OCI-M1 (cell line): ENCODE measurements around the gene ZBTB39.
"Not testable (repeated sequence)": the region's sequence is repeated elsewhere in the genome, so short reads cannot be mapped to it uniquely, and the experiment has no call there.

Experiments used
- DNase-seq: peaks from one replicate; lab custom pipeline; 2025; lab: John Stamatoyannopoulos, UW

Gene ZBTB39

GRCh38 chr12:57005980-57006808 lies at the start of gene ZBTB39:
Gene ZBTB39 (minus strand): TSS chr12:57006546. CDS start chr12:57004917, 1,629 bp downstream.
- peak; percentile 72 for DNase-seq

GRCh38 chr12:57055824-57056223 lies 49.5 kb upstream of the ZBTB39 start:
- peak; percentile 25 for DNase-seq

- not testable (repeated sequence) for DNase-seq
Measured at GRCh38 chr12:57053901-57054300, 47.6 kb upstream of the ZBTB39 start.

- not testable (repeated sequence) for DNase-seq
Measured at GRCh38 chr12:57053146-57053545, 46.8 kb upstream of the ZBTB39 start.

GRCh38 chr12:57051011-57051410 lies 44.7 kb upstream of the ZBTB39 start:
- no peak for DNase-seq

GRCh38 chr12:57049890-57050289 lies 43.5 kb upstream of the ZBTB39 start, which contains the start of gene MYO1A:
Gene MYO1A (minus strand): TSS chr12:57050129. CDS start chr12:57048323, 1,806 bp downstream.
- no peak for DNase-seq

- no peak for DNase-seq
Measured at GRCh38 chr12:57049119-57049446, 42.7 kb upstream of the ZBTB39 start.

- DNase-seq: no peak
Measured at GRCh38 chr12:57048423-57049118, 42.2 kb upstream of the ZBTB39 start.

- no peak for DNase-seq
Measured at GRCh38 chr12:57047981-57048380, 41.6 kb upstream of the ZBTB39 start.

- no peak for DNase-seq
Measured at GRCh38 chr12:57046947-57047890, 40.9 kb upstream of the ZBTB39 start.

- DNase-seq: no peak
Measured at GRCh38 chr12:57046086-57046791, 39.9 kb upstream of the ZBTB39 start.

- no peak for DNase-seq
Measured at GRCh38 chr12:57044889-57045288, 38.5 kb upstream of the ZBTB39 start.

GRCh38 chr12:57044468-57044867 lies 38.1 kb upstream of the ZBTB39 start:
- DNase-seq: no peak

- no peak for DNase-seq
Measured at GRCh38 chr12:57042695-57043094, 36.3 kb upstream of the ZBTB39 start.

- no peak for DNase-seq
Measured at GRCh38 chr12:57040750-57041149, 34.4 kb upstream of the ZBTB39 start.

GRCh38 chr12:57040211-57040610 lies 33.9 kb upstream of the ZBTB39 start:
- DNase-seq: no peak

GRCh38 chr12:57039016-57039798 lies 32.9 kb upstream of the ZBTB39 start:
- peak; percentile 68 for DNase-seq

GRCh38 chr12:57037264-57037663 lies 30.9 kb upstream of the ZBTB39 start:
- DNase-seq: no peak

GRCh38 chr12:57033431-57033830 lies 27.1 kb upstream of the ZBTB39 start:
- no peak for DNase-seq

- DNase-seq: no peak
Measured at GRCh38 chr12:57031789-57032188, 25.4 kb upstream of the ZBTB39 start.
